MV-4-11 (cell line): Measurements from ENCODE around the gene ANAPC13.

Experiments used
- DNase-seq: peaks from one replicate; lab custom pipeline; 2025; lab: John Stamatoyannopoulos, UW

The ANAPC13 gene

GRCh38 chr3:134482622-134483021 lies 3.2 kb downstream of the ANAPC13 start:
- no peak for DNase-seq

- DNase-seq, result no peak
Observed at GRCh38 chr3:134481166-134481565, 4.6 kb downstream of the ANAPC13 start.

GRCh38 chr3:134480546-134480945 lies 5.2 kb downstream of the ANAPC13 start:
- no peak for DNase-seq

- no peak for DNase-seq
Observed at GRCh38 chr3:134477938-134478337, 7.8 kb downstream of the ANAPC13 start.

- DNase-seq, result no peak
Observed at GRCh38 chr3:134477002-134477401, 8.8 kb downstream of the ANAPC13 start.

- DNase-seq, result no peak
Observed at GRCh38 chr3:134476306-134476705, 9.5 kb downstream of the ANAPC13 start.

- no peak for DNase-seq
Observed at GRCh38 chr3:134474956-134475355, 10.8 kb downstream of the ANAPC13 start.

GRCh38 chr3:134473868-134474546 lies 11.8 kb downstream of the ANAPC13 start:
- peak; percentile 34 for DNase-seq

- DNase-seq, result no peak
Observed at GRCh38 chr3:134472831-134473230, 13.0 kb downstream of the ANAPC13 start.

GRCh38 chr3:134471521-134472193 lies 14.1 kb downstream of the ANAPC13 start:
- DNase-seq, result no peak

GRCh38 chr3:134468519-134468918 lies 17.3 kb downstream of the ANAPC13 start:
- DNase-seq, result no peak

GRCh38 chr3:134466331-134466730 lies 19.5 kb downstream of the ANAPC13 start:
- no peak for DNase-seq

- DNase-seq, result no peak
Observed at GRCh38 chr3:134464689-134465365, 21.0 kb downstream of the ANAPC13 start.

GRCh38 chr3:134464064-134464688 lies 21.6 kb downstream of the ANAPC13 start:
- no peak for DNase-seq

- no peak for DNase-seq
Observed at GRCh38 chr3:134463676-134464063, 22.1 kb downstream of the ANAPC13 start.

GRCh38 chr3:134462331-134462941 lies 23.3 kb downstream of the ANAPC13 start:
- DNase-seq, result no peak

GRCh38 chr3:134460965-134461364 lies 24.8 kb downstream of the ANAPC13 start:
- DNase-seq, result no peak

GRCh38 chr3:134459562-134459961 lies 26.2 kb downstream of the ANAPC13 start:
- no peak for DNase-seq

GRCh38 chr3:134458406-134458945 lies 27.3 kb downstream of the ANAPC13 start:
- DNase-seq, result no peak

GRCh38 chr3:134457376-134458074 lies 28.3 kb downstream of the ANAPC13 start:
- DNase-seq, result no peak

- no peak for DNase-seq
Observed at GRCh38 chr3:134453631-134454030, 32.2 kb downstream of the ANAPC13 start.
